ENCODE results near the gene INSYN1.
"Not testable (repeated sequence)": the region's sequence is repeated elsewhere in the genome, so short reads cannot be mapped to it uniquely, and the experiment has no call there.

Gene INSYN1

GRCh38 chr15:73750438-73750837 lies 2.7 kb downstream of the INSYN1 start:
- FAIRE-seq (no peak), DNase-seq (ENCODE audit: insufficient read length, low spot score) (no peak)

- FAIRE-seq (no peak), DNase-seq (ENCODE audit: insufficient read length, low spot score) (no peak)
Measured at GRCh38 chr15:73749971-73750370, 3.2 kb downstream of the INSYN1 start.

GRCh38 chr15:73749533-73749932 lies 3.6 kb downstream of the INSYN1 start:
- DNase-seq (ENCODE audit: insufficient read length, low spot score) = no peak
- no peak for FAIRE-seq

GRCh38 chr15:73748730-73749129 lies 4.4 kb downstream of the INSYN1 start:
- FAIRE-seq (no peak), DNase-seq (ENCODE audit: insufficient read length, low spot score) (no peak)

- DNase-seq (ENCODE audit: insufficient read length, low spot score) (no peak), FAIRE-seq (no peak)
Measured at GRCh38 chr15:73747847-73748590, 5.1 kb downstream of the INSYN1 start.

GRCh38 chr15:73746883-73747282 lies 6.3 kb downstream of the INSYN1 start:
- FAIRE-seq (no peak), DNase-seq (ENCODE audit: insufficient read length, low spot score) (no peak)

- no peak for FAIRE-seq
- DNase-seq (ENCODE audit: insufficient read length, low spot score) = no peak
Measured at GRCh38 chr15:73746261-73746660, 6.9 kb downstream of the INSYN1 start.

- DNase-seq (ENCODE audit: insufficient read length, low spot score) (no peak), FAIRE-seq (no peak)
Measured at GRCh38 chr15:73745073-73745472, 8.1 kb downstream of the INSYN1 start.

- DNase-seq (ENCODE audit: insufficient read length, low spot score) = no peak
- no peak for FAIRE-seq
Measured at GRCh38 chr15:73744293-73744692, 8.9 kb downstream of the INSYN1 start.

- DNase-seq (ENCODE audit: insufficient read length, low spot score) (no peak), FAIRE-seq (no peak)
Measured at GRCh38 chr15:73741321-73741836, 11.8 kb downstream of the INSYN1 start.

GRCh38 chr15:73740152-73741048 lies 12.8 kb downstream of the INSYN1 start:
- DNase-seq (ENCODE audit: insufficient read length, low spot score) (no peak), FAIRE-seq (no peak)

- DNase-seq (ENCODE audit: insufficient read length, low spot score) = no peak
Measured at GRCh38 chr15:73737535-73737934, 15.6 kb downstream of the INSYN1 start.

GRCh38 chr15:73732930-73733329 lies 20.2 kb downstream of the INSYN1 start:
- FAIRE-seq (no peak), DNase-seq (ENCODE audit: insufficient read length, low spot score) (no peak)

More at GRCh38 chr15:73737535-73737934, 15.6 kb downstream of the INSYN1 start:
- no peak for FAIRE-seq

GRCh38 chr15:73732051-73732450 lies 21.1 kb downstream of the INSYN1 start:
- not testable (repeated sequence) for FAIRE-seq; DNase-seq (ENCODE audit: insufficient read length, low spot score)

- DNase-seq (ENCODE audit: insufficient read length, low spot score) (no peak), FAIRE-seq (no peak)
Measured at GRCh38 chr15:73727330-73727976, 25.7 kb downstream of the INSYN1 start.

- FAIRE-seq (no peak), DNase-seq (ENCODE audit: insufficient read length, low spot score) (no peak)
Measured at GRCh38 chr15:73724212-73724611, 28.9 kb downstream of the INSYN1 start.

- FAIRE-seq (no peak), DNase-seq (ENCODE audit: insufficient read length, low spot score) (no peak)
Measured at GRCh38 chr15:73723191-73723590, 30.0 kb downstream of the INSYN1 start.

- no peak for DNase-seq (ENCODE audit: insufficient read length, low spot score)
- FAIRE-seq = no peak
Measured at GRCh38 chr15:73722425-73722824, 30.7 kb downstream of the INSYN1 start.

GRCh38 chr15:73718694-73719093 lies 34.5 kb downstream of the INSYN1 start:
- FAIRE-seq = peak; percentile 13
- no peak for DNase-seq (ENCODE audit: insufficient read length, low spot score)

- DNase-seq (ENCODE audit: insufficient read length, low spot score) (no peak), FAIRE-seq (no peak)
Measured at GRCh38 chr15:73717802-73718201, 35.3 kb downstream of the INSYN1 start.

GRCh38 chr15:73717206-73717605 lies 35.9 kb downstream of the INSYN1 start:
- no peak for FAIRE-seq
- DNase-seq (ENCODE audit: insufficient read length, low spot score) = no peak

Measured in HTR-8/SVneo (cell line).